ENCODE results near the gene CELF1. TPM values are rescaled to one million over a fixed set of nuclear protein-coding genes. Genes with fewer than 3 reads are reported as not detected.
"Not testable (repeated sequence)": the region's sequence is repeated elsewhere in the genome, so short reads cannot be mapped to it uniquely, and the experiment has no call there.

The CELF1 gene
- total and polyA plus RNA-seq, 9 of the 15 experiments (the other 6 are each of a cell fraction or from before 2014, with no cell fraction given), result 11.3 to 142 (median 77.4) TPM

DNA sequence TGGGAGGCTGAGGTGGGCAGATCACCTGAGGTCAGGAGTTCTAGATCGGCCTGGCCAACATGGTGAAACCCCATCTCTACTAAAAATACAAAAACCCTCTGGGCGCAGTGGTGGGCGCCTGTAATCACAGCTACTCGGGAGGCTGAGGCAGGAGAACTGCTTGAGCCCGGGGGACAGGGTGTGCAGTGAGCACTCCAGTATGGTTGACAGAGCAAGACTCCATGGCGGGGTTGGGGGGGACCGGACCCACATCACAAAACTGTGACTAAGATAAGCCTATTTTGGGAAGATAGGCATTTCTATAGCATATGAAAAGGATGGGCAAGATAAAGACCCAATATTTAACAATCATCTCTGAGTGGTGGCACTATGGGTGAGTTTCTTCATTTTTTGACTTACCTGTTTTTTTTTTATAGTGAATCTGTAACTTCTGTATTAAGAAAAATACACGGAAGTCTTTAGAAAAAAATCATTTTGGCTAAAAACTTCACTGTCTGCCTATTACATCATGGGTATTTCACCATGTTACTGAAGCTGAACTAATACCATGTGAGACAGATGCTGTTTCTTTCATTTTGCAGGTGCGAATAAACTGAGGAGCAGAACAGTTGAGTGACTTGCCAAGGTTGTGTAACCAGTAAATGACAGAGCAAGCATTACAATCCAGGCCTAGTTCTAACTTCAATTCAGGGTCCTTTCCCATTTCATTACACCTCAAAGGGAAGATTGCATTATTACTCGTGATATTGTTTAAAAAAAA lies 2.5 kb downstream of the CELF1 start:
- Histone ChIP-seq H3K36me3 (ENCODE audit: control insufficient read depth, insufficient read depth, low read length) (peaks cover 27% of the 10 kb centered on the region), H4K20me1 (replicated peaks; ENCODE audit: control insufficient read depth, insufficient read depth, low read length) (peaks cover 12% of the 10 kb centered on the region), H3K27me3 (ENCODE audit: control insufficient read depth in 2 of 2, insufficient read depth in 2 of 2, low read length in 2 of 2) (no peaks in the 10 kb centered on the region), H3K9me3 (replicated peaks; ENCODE audit: control insufficient read depth, insufficient read depth, low read depth, low read length) (no peaks in the 10 kb centered on the region), H3K9me1 (ENCODE audit: control insufficient read depth, insufficient read depth, low read length) (peaks cover 6% of the 10 kb centered on the region), H3K4me2 (ENCODE audit: insufficient read depth, low read length) (no peak overlapping the region), H2AFZ (ENCODE audit: low read depth, low read length) (no peak overlapping the region), H3K27ac (ENCODE audit: extremely low read depth, low read depth, low read length) (no peak overlapping the region), H3K4me1 (replicated peaks in 1 of 2; ENCODE audit: control insufficient read depth in 2 of 2, insufficient read depth in 2 of 2, low read length in 2 of 2) (peaks cover 11 to 18% of the 10 kb centered on the region in 2 experiments; a peak in 4 of 5 replicates), H3K9ac (ENCODE audit: insufficient read depth in 1 of 2, low read depth in 2 of 2, low read length in 2 of 2) (peak overlapping the region; percentile 68 to 92; a peak in 1 of 4 replicates), H3K79me2 (ENCODE audit: control insufficient read depth, insufficient read depth, low read length) (peaks cover 74% of the 10 kb centered on the region), H3K4me3 (peak overlapping the region; percentile 100; the same call in 1 of the 2 replicates)
- FAIRE-seq, result no peak
- 0 out of 2 replicates have a peak, but pooled peaks have one; percentile 40 for TF ChIP-seq CEBPG (CRISPR knock-in tag; IDR thresholded peaks at IDR 0.05)
- peak; percentile 45 to 58; a peak in 3 of 4 replicates for TF ChIP-seq CEBPG (tag; conservative IDR thresholded peaks at IDR 0.05 in 1 of 2, IDR thresholded peaks at IDR 0.05 in 1 of 2)
- TF ChIP-seq, protein P1, sequence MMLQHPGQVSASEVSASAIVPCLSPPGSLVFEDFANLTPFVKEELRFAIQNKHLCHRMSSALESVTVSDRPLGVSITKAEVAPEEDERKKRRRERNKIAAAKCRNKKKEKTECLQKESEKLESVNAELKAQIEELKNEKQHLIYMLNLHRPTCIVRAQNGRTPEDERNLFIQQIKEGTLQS (IDR thresholded peaks at IDR 0.05), result 0 out of 2 replicates have a peak, but pooled peaks have one; percentile 14
- TF ChIP-seq, protein P1 (CRISPR knock-in tag; conservative IDR thresholded peaks at IDR 0.05), result no peak
- no peak for TF ChIP-seq MTA1 (IDR thresholded peaks at IDR 0.05; ENCODE audit: borderline replicate concordance)
- WGBS (ENCODE audit: insufficient coverage, low coverage, missing lambda C conversion rate), result 77% methylated on average over 10 of the region's 10 CpGs
- no peak for DNase-seq (ENCODE audit: extremely low read depth in 1 of 4, low spot score in 3 of 4)
- BruUV-seq (replicated peaks), result no TSS peak
- ChIA-PET CTCF (ENCODE audit: low intra/inter-chr PET ratio) (interaction anchor here (1.5 kb wide), 1 partner anchor 67 kb away, joined by 7 read pairs; no protein-coding TSS in a partner anchor), POLR2A (interaction anchor here (0.6 to 3.8 kb wide), 5 partner anchors 9 to 35 kb away, joined by 3 to 28 read pairs (median 6); partner anchors contain the start of gene PTPMT1)
- no peak for ATAC-seq
- in situ Hi-C loops (cut with MboI), result no loop called here
- intact Hi-C loops (cut with micrococcal nuclease), result loop anchor here (2.0 to 5.0 kb wide), 2 partner anchors 38 to 66 kb away; no protein-coding TSS in a partner anchor

DNA sequence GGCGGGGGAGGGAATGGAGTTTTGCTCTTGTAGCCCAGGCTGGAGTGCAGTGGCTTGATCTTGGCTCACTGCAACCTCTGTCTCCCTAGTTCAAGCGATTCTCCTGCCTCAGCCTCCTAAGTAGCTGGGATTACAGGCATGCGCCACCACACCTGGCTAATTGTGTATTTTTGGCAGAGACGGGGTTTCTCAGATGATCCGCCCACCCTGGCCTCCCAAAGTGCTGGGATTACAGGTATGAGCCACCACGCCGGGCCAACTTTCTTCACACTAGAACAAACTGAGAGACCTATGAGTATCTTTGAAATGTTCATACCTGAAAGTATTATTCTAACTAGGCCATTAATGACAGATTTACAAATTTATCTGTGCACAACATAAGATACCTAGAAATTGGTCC lies 6.7 kb downstream of the CELF1 start:
- H3K27me3 ChIP-seq (ENCODE audit: control insufficient read depth in 2 of 2, insufficient read depth in 2 of 2, low read length in 2 of 2); POLR2A ChIA-PET; ATAC-seq; H3K9me3 ChIP-seq (replicated peaks; ENCODE audit: control insufficient read depth, insufficient read depth, low read depth, low read length); H3K27ac ChIP-seq (ENCODE audit: extremely low read depth, low read depth, low read length); H3K4me3 ChIP-seq; DNase-seq (ENCODE audit: extremely low read depth in 1 of 4, low spot score in 3 of 4); BruUV-seq (replicated peaks); H3K4me2 ChIP-seq (ENCODE audit: insufficient read depth, low read length); H3K9me1 ChIP-seq (ENCODE audit: control insufficient read depth, insufficient read depth, low read length); H2AFZ ChIP-seq (ENCODE audit: low read depth, low read length); FAIRE-seq; intact Hi-C loops (cut with micrococcal nuclease); H3K9ac ChIP-seq (ENCODE audit: insufficient read depth in 1 of 2, low read depth in 2 of 2, low read length in 2 of 2); in situ Hi-C loops (cut with MboI): not testable (repeated sequence)
- peaks cover 30% of the 10 kb centered on the region for H4K20me1 ChIP-seq (replicated peaks; ENCODE audit: control insufficient read depth, insufficient read depth, low read length)
- peaks cover 26% of the 10 kb centered on the region for H3K36me3 ChIP-seq (ENCODE audit: control insufficient read depth, insufficient read depth, low read length)
- WGBS (ENCODE audit: insufficient coverage, low coverage, missing lambda C conversion rate), result 76% methylated on average over 5 of the region's 7 CpGs
- H3K4me1 ChIP-seq (replicated peaks in 1 of 2; ENCODE audit: control insufficient read depth in 2 of 2, insufficient read depth in 2 of 2, low read length in 2 of 2), result peaks cover 0 to 16% of the 10 kb centered on the region in 2 experiments; a peak in 3 of 5 replicates
- H3K79me2 ChIP-seq (ENCODE audit: control insufficient read depth, insufficient read depth, low read length), result peaks cover 98% of the 10 kb centered on the region
- CTCF ChIA-PET (ENCODE audit: low intra/inter-chr PET ratio), result interaction anchor here (0.6 to 0.9 kb wide), 2 partner anchors 8 to 72 kb away, joined by 3 read pairs; no protein-coding TSS in a partner anchor
